IMR-90 (cell line): Measurements from ENCODE around the gene FBXL7. TPM values are rescaled to one million over a fixed set of nuclear protein-coding genes. Genes with fewer than 3 reads are reported as not detected.

Source experiments
- ATAC-seq: fragments of 200-7000 bp; cut with Tn5 transposase; 2 replicates; pipeline ENCODE4 v1.9.1; 2020; ENCODE audit warnings: low read depth, mild to moderate bottlenecking, moderate library complexity
- BruUV-seq: library from RNA; stranded (reverse); fragments of 400-500 nt; replicated peaks from 2 replicates; lab custom pipeline; 2021; lab: Mats Ljungman, UMichigan
- CTCF ChIA-PET: fragments of 300-600 bp; formaldehyde crosslinking; extraction: SDS; loops from one replicate; lab custom pipeline; 2021; ENCODE audit warnings: antibody characterized with exemption; lab: Yijun Ruan, JAX
- POLR2A ChIA-PET: fragments of 300-600 bp; sonication (Branson Sonifier 250); formaldehyde crosslinking; loops from one replicate; lab custom pipeline; 2022; ENCODE audit warnings: antibody characterized with exemption; ENCODE audit not compliant: unreplicated experiment; lab: Charles Lee
- DNase-seq: peaks from one replicate; pipeline ENCODE4 v3.0.0; 2013
- H2AFZ ChIP-seq: replicated peaks from 2 replicates; pipeline ENCODE3; 2013; ENCODE audit warnings: low read length, mild to moderate bottlenecking; ENCODE audit not compliant: poor library complexity
- H2AK5ac ChIP-seq: 2 replicates; pipeline ENCODE4 v1.6.1; 2013; ENCODE audit warnings: low read depth, low read length, inconsistent platforms
- H2AK9ac ChIP-seq: replicated peaks from 2 replicates; pipeline ENCODE3; 2013; ENCODE audit warnings: mild to moderate bottlenecking, low read depth, low read length, moderate library complexity; ENCODE audit not compliant: poor library complexity
- H2BK120ac ChIP-seq: 2 replicates; pipeline ENCODE4 v1.6.1; 2013; ENCODE audit warnings: low read depth, low read length, inconsistent platforms
- H2BK15ac ChIP-seq: 3 replicates; pipeline ENCODE4 v1.6.1; 2013; ENCODE audit warnings: low read depth, low read length, inconsistent platforms
- H2BK20ac ChIP-seq: 2 replicates; pipeline ENCODE4 v1.6.1; 2013; ENCODE audit warnings: low read depth, mild to moderate bottlenecking, inconsistent platforms, low read length, moderate library complexity
- H2BK5ac ChIP-seq: 2 replicates; pipeline ENCODE4 v1.6.1; 2013; ENCODE audit warnings: mild to moderate bottlenecking, low read depth, low read length, inconsistent platforms; ENCODE audit not compliant: poor library complexity, severe bottlenecking
- H3K14ac ChIP-seq: replicated peaks from 2 replicates; pipeline ENCODE4 v1.6.1; 2013; ENCODE audit warnings: low read depth, low read length, inconsistent platforms
- H3K18ac ChIP-seq: 2 replicates; pipeline ENCODE4 v1.6.1; 2013; ENCODE audit warnings: low read depth, low read length, control low read depth
- H3K23ac ChIP-seq: 2 replicates; pipeline ENCODE4 v1.6.1; 2013; ENCODE audit warnings: low read depth, low read length, inconsistent platforms
- H3K27ac ChIP-seq: 2 replicates; pipeline ENCODE4 v1.5.1; 2013; ENCODE audit warnings: mild to moderate bottlenecking, control low read depth, low read length; ENCODE audit not compliant: insufficient read depth
- H3K27me3 ChIP-seq: 2 replicates; pipeline ENCODE4 v1.6.1; 2013; ENCODE audit warnings: low read length; ENCODE audit not compliant: control insufficient read depth, insufficient read depth
- H3K36me3 ChIP-seq: 2 replicates; pipeline ENCODE4 v1.6.1; 2013; ENCODE audit warnings: low read length, mixed read lengths; ENCODE audit not compliant: control insufficient read depth, insufficient read depth
- H3K4ac ChIP-seq: 2 replicates; pipeline ENCODE4 v1.6.1; 2013; ENCODE audit warnings: low read depth, low read length, inconsistent platforms
- H3K4me1 ChIP-seq: 2 replicates; pipeline ENCODE4 v1.6.1; 2013; ENCODE audit warnings: low read length, mixed read lengths; ENCODE audit not compliant: control insufficient read depth, insufficient read depth
- H3K4me2 ChIP-seq: 2 replicates; pipeline ENCODE4 v1.6.1; 2013; ENCODE audit warnings: low read depth, mild to moderate bottlenecking, control low read depth, low read length, moderate library complexity
- H3K4me3 ChIP-seq: 2 replicates; pipeline ENCODE4 v1.5.1; 2013; ENCODE audit warnings: low read depth, mild to moderate bottlenecking, control low read depth, low read length, moderate library complexity; ENCODE audit not compliant: insufficient read depth
- H3K56ac ChIP-seq: 2 replicates; pipeline ENCODE4 v1.6.1; 2013; ENCODE audit warnings: low read length, inconsistent platforms; ENCODE audit not compliant: insufficient read depth; ENCODE audit errors: extremely low read depth
- H3K79me1 ChIP-seq, 2 experiments: 2 replicates each; pipeline ENCODE4 v1.6.1; 2013; ENCODE audit warnings: low read length in 2 of 2, inconsistent platforms in 1 of 2, low read depth in 1 of 2
- H3K9ac ChIP-seq: 2 replicates; pipeline ENCODE4 v1.6.1; 2013; ENCODE audit warnings: low read depth, low read length, control low read depth
- H3K9me1 ChIP-seq: 2 replicates; pipeline ENCODE4 v1.6.1; 2013; ENCODE audit warnings: low read length, inconsistent platforms; ENCODE audit not compliant: insufficient read depth
- H3K9me3 ChIP-seq: 2 replicates; pipeline ENCODE4 v1.6.1; 2013; ENCODE audit warnings: low read length; ENCODE audit not compliant: control insufficient read depth, insufficient read depth
- H4K20me1 ChIP-seq: 2 replicates; pipeline ENCODE4 v1.6.1; 2013; ENCODE audit warnings: low read length, inconsistent platforms; ENCODE audit not compliant: insufficient read depth
- H4K5ac ChIP-seq: 2 replicates; pipeline ENCODE4 v1.6.1; 2013; ENCODE audit warnings: mild to moderate bottlenecking, low read depth, low read length, control low read depth
- H4K8ac ChIP-seq, 2 experiments: 2 replicates each; pipeline ENCODE4 v1.6.1; 2013; ENCODE audit warnings: low read depth in 2 of 2, low read length in 2 of 2, control low read depth in 1 of 2, inconsistent platforms in 1 of 2
- H4K91ac ChIP-seq: 2 replicates; pipeline ENCODE4 v1.6.1; 2013; ENCODE audit warnings: low read depth, low read length, inconsistent platforms; ENCODE audit not compliant: insufficient read depth
- BHLHE40 ChIP-seq: fragments of 150-350 bp; IDR thresholded peaks from 2 replicates; pipeline ENCODE4 v1.6.1; 2016; ENCODE audit warnings: mild to moderate bottlenecking, low read depth, low read length
- CEBPB ChIP-seq: IDR thresholded peaks from 2 replicates; pipeline ENCODE4 v1.6.1; 2012; ENCODE audit warnings: low read depth, low read length, improper control_type of control experiment
- CHD1 ChIP-seq: IDR thresholded peaks from 2 replicates; pipeline ENCODE4 v1.6.1; 2012; ENCODE audit warnings: low read depth, low read length, improper control_type of control experiment
- ELK1 ChIP-seq: fragments of 150-350 bp; IDR thresholded peaks from 2 replicates; pipeline ENCODE4 v1.6.1; 2016; ENCODE audit warnings: low read depth, mild to moderate bottlenecking, low read length, moderate library complexity, borderline replicate concordance
- FOS ChIP-seq: fragments of 150-350 bp; IDR thresholded peaks from 2 replicates; pipeline ENCODE4 v1.6.1; 2016; ENCODE audit warnings: low read depth, low read length
- MAFK ChIP-seq: IDR thresholded peaks from 2 replicates; pipeline ENCODE4 v1.6.1; 2012; ENCODE audit warnings: low read depth, low read length, improper control_type of control experiment
- MAZ ChIP-seq: IDR thresholded peaks from 2 replicates; pipeline ENCODE4 v1.6.1; 2012; ENCODE audit warnings: low read depth, mild to moderate bottlenecking, low read length, improper control_type of control experiment, moderate library complexity, borderline replicate concordance
- MXI1 ChIP-seq: IDR thresholded peaks from 2 replicates; pipeline ENCODE4 v1.6.1; 2012; ENCODE audit warnings: low read depth, mild to moderate bottlenecking, low read length, moderate library complexity, borderline replicate concordance
- NFE2L2 ChIP-seq: fragments of 150-350 bp; IDR thresholded peaks from 2 replicates; pipeline ENCODE4 v1.6.1; 2016; ENCODE audit warnings: low read depth, mild to moderate bottlenecking, low read length
- POLR2A ChIP-seq: IDR thresholded peaks from 2 replicates; pipeline ENCODE4 v1.6.1; 2012; ENCODE audit warnings: mild to moderate bottlenecking, low read depth, low read length
- RAD21 ChIP-seq: IDR thresholded peaks from 2 replicates; pipeline ENCODE4 v1.6.1; 2012; ENCODE audit warnings: low read length, improper control_type of control experiment
- RCOR1 ChIP-seq: IDR thresholded peaks from 2 replicates; pipeline ENCODE4 v1.6.1; 2012; ENCODE audit warnings: mild to moderate bottlenecking, low read length, improper control_type of control experiment; ENCODE audit not compliant: insufficient replicate concordance
- RFX5 ChIP-seq: IDR thresholded peaks from 2 replicates; pipeline ENCODE4 v1.8.0; 2012; ENCODE audit warnings: low read depth, mild to moderate bottlenecking, low read length, moderate library complexity
- SMC3 ChIP-seq: fragments of 150-350 bp; IDR thresholded peaks from 2 replicates; pipeline ENCODE4 v1.6.1; 2016; ENCODE audit warnings: low read depth, mild to moderate bottlenecking, antibody characterized with exemption, low read length, moderate library complexity
- USF2 ChIP-seq: fragments of 150-350 bp; IDR thresholded peaks from 2 replicates; pipeline ENCODE4 v1.6.1; 2017; ENCODE audit warnings: mild to moderate bottlenecking, antibody characterized with exemption, low read length, low read depth
- WGBS, 2 experiments: methylation state at CpG; one replicate each; pipeline versions ENCODE4 v1.1.5 to v1.1.7; 2013; ENCODE audit warnings: missing lambda C conversion rate in 2 of 2; ENCODE audit not compliant: insufficient read length in 1 of 2; ENCODE audit errors: extremely low coverage in 2 of 2; 5-methylcytosine and 5-hydroxymethylcytosine counted together
- dilution Hi-C: fragments of 300-500 bp; cut with HindIII; formaldehyde crosslinking; loops from one replicate; pipeline ENCODE4 v1.14.3; 2018; ENCODE audit warnings: low sequenced_read_pairs; ENCODE audit not compliant: unreplicated experiment
- in situ Hi-C: fragments of 300-500 bp; cut with MboI; formaldehyde crosslinking; loops from 3 replicates; pipeline ENCODE4 v1.14.3; 2019; ENCODE audit warnings: low sequenced_read_pairs, inconsistent platforms, mixed read lengths
- intact Hi-C: fragments of 100-400 bp; cut with micrococcal nuclease; formaldehyde crosslinking; loops from 2 replicates; pipeline ENCODE4 v1.10.0; 2022
- polyA plus RNA-seq, 3 experiments: library from polyadenylated mRNA; depleted of rRNA; stranded (reverse); fragments of >200 nt; gene quantifications; 2 replicates each; pipeline ENCODE4 v1.2.3, GENCODE V29; 2012; ENCODE audit warnings: low replicate concordance in 1 of 3
- total RNA-seq: library from RNA; depleted of rRNA; stranded (reverse); fragments of >200 nt; gene quantifications from 2 replicates; pipeline ENCODE4 v1.2.3, GENCODE V29; 2012

Gene FBXL7
- total and polyA plus RNA-seq, 2 of the 4 experiments (the other 2 are of a cell fraction): 4.1 to 10.2 TPM

- no peak overlapping the region for H4K8ac ChIP-seq
- H2AK9ac ChIP-seq: no peak overlapping the region
- H3K79me1 ChIP-seq: no peaks in the 10 kb centered on the region
- H3K27me3 ChIP-seq: no peaks in the 10 kb centered on the region
- H3K9ac ChIP-seq: no peak overlapping the region
- H3K14ac ChIP-seq: no peak overlapping the region
- no peak overlapping the region for H2BK5ac ChIP-seq
- no peak for DNase-seq
- ChIA-PET POLR2A (no interaction called here), CTCF (no interaction called here)
- no peak overlapping the region for H3K4ac ChIP-seq
- dilution Hi-C loops: no loop called here
- intact Hi-C loops: no loop called here
- H3K4me2 ChIP-seq: no peak overlapping the region
- H4K5ac ChIP-seq: no peak overlapping the region
- TF ChIP-seq RCOR1 (no peak), MAZ (no peak), NFE2L2 (no peak), MXI1 (no peak), POLR2A (no peak), MAFK (no peak), SMC3 (no peak), CHD1 (no peak), BHLHE40 (no peak), ELK1 (no peak), CEBPB (no peak), FOS (no peak), USF2 (no peak), RAD21 (no peak), RFX5 (no peak)
- H3K36me3 ChIP-seq: peaks cover 2% of the 10 kb centered on the region; the same call in 1 of the 2 replicates
- H3K4me1 ChIP-seq: no peaks in the 10 kb centered on the region
- in situ Hi-C loops: no loop called here
- no peak overlapping the region for H3K4me3 ChIP-seq
- 87% methylated on average over 2 of the region's 3 CpGs; no CpG with 5 or more reads in 1 of the 2 experiments for whole genome bisulfite sequencing, 2 experiments
- ATAC-seq: no peak
- H3K9me1 ChIP-seq: no peaks in the 10 kb centered on the region
- H4K20me1 ChIP-seq: no peaks in the 10 kb centered on the region
- H3K9me3 ChIP-seq: no peaks in the 10 kb centered on the region
- no peak overlapping the region for H3K18ac ChIP-seq
- H2AK5ac ChIP-seq: no peak overlapping the region
- H3K27ac ChIP-seq: no peak overlapping the region
- H4K91ac ChIP-seq: no peak overlapping the region
- no peak overlapping the region for H3K56ac ChIP-seq
- H2BK120ac ChIP-seq: no peak overlapping the region
- H2BK15ac ChIP-seq: no peak overlapping the region
- H2AFZ ChIP-seq: no peak overlapping the region
- H3K23ac ChIP-seq: no peak overlapping the region
- no TSS peak for BruUV-seq
- no peak overlapping the region for H2BK20ac ChIP-seq
Measured at GRCh38 chr5:15951126-15951525, 451.1 kb downstream of the FBXL7 start.
